GM12892 (cell line): ENCODE measurements around the gene ACOX2.

Experiments used
- POLR2A ChIP-seq: IDR thresholded peaks from 2 replicates; pipeline ENCODE4 v1.6.1; 2011; ENCODE audit warnings: low read depth, low read length, control low read depth
- TAF1 ChIP-seq: IDR thresholded peaks from 2 replicates; pipeline ENCODE4 v1.6.1; 2011; ENCODE audit warnings: low read depth, mild to moderate bottlenecking, control low read depth, low read length, borderline replicate concordance

DNA sequence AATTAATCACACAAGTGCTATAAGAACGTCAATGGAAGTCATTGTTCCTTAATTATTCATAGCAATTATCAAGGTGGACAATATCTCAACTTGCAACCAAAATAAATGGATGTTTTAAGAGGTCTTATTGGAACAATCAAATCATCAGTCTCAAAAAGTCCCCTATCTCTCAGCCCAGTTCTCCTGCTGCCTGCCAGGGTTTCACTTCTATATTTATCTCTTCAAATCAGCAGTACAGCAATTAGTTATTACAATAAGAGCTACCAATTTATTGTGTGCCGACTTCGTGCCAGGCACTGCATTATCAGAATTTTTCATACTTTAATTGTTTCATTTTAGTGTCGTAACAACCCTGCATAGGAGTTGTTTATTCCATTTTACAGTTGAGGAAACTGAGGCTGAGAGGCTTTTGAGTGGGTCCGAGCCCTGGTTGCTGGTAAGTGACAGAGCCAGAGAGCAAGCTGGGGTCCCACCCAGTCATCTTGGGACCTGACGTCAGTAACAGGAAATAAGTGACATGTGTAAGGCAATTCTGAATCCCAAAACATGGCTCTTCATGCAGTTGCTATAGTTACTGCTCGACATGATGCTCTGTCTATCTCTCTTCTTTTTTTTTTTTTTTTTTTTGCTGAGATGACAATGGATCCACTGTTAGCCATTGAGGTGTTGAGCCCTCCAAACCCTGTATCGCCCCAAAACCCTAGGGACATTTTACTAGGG is 53.9 kb downstream of the ACOX2 start:
- TF ChIP-seq POLR2A (no peak), TAF1 (no peak)
